DMS53 (cell line): Measurements from ENCODE around the gene SP8.

ENCODE experiments used
- DNase-seq: peaks from one replicate; lab custom pipeline; 2025; lab: John Stamatoyannopoulos, UW

SP8 gene

GRCh38 chr7:20754001-20754400, 32.7 kb downstream of the SP8 start:
- no peak for DNase-seq

- no peak for DNase-seq
Measured at GRCh38 chr7:20749906-20750305, 36.8 kb downstream of the SP8 start.

GRCh38 chr7:20748853-20749252, 37.8 kb downstream of the SP8 start:
- DNase-seq = no peak

GRCh38 chr7:20747001-20747400, 39.7 kb downstream of the SP8 start:
- no peak for DNase-seq

- DNase-seq = no peak
Measured at GRCh38 chr7:20745702-20746101, 41.0 kb downstream of the SP8 start.

- DNase-seq = peak; percentile 93
Measured at GRCh38 chr7:20744954-20745446, 41.7 kb downstream of the SP8 start.

- DNase-seq = no peak
Measured at GRCh38 chr7:20742913-20743312, 43.8 kb downstream of the SP8 start.

GRCh38 chr7:20741801-20742200, 44.9 kb downstream of the SP8 start:
- DNase-seq = peak; percentile 25

- peak; percentile 50 for DNase-seq
Measured at GRCh38 chr7:20738518-20739481, 47.9 kb downstream of the SP8 start.

GRCh38 chr7:20737840-20738448, 48.7 kb downstream of the SP8 start:
- peak; percentile 96 for DNase-seq

GRCh38 chr7:20735346-20736065, 51.2 kb downstream of the SP8 start:
- peak; percentile 87 for DNase-seq
